ENCODE data around the gene L3MBTL4. TPM values are rescaled to one million over a fixed set of nuclear protein-coding genes. Genes with fewer than 3 reads are reported as not detected.

L3MBTL4 gene
- total RNA-seq, 1 experiment from 2014 or later = not detected

- BruUV-seq (replicated peaks) = no TSS peak
- intact Hi-C loops (cut with micrococcal nuclease) = no loop called here
- Histone ChIP-seq H3K36me3 (ENCODE audit: control insufficient read depth in 1 of 2, insufficient read depth in 2 of 2, low read length in 2 of 2) (no peaks in the 10 kb centered on the region), H3K9ac (ENCODE audit: low read length) (no peak overlapping the region), H3K9me3 (ENCODE audit: control insufficient read depth in 1 of 2, insufficient read depth in 1 of 2, low read depth in 1 of 2, low read length in 2 of 2) (peaks cover 5 to 34% of the 10 kb centered on the region in 2 experiments; a peak in 2 of 4 replicates), H3K4me2 (ENCODE audit: low read length) (no peak overlapping the region), H3K27me3 (ENCODE audit: insufficient read depth, low read length) (no peaks in the 10 kb centered on the region), H2AFZ (ENCODE audit: low read depth, low read length, poor library complexity, severe bottlenecking) (no peak overlapping the region), H3K79me2 (ENCODE audit: insufficient read depth, low read length) (no peaks in the 10 kb centered on the region), H3K4me3 (replicated peaks in 1 of 2; ENCODE audit: low read depth in 1 of 2, low read length in 2 of 2) (no peak overlapping the region), H3K4me1 (ENCODE audit: control insufficient read depth in 1 of 2, insufficient read depth in 2 of 2, low read length in 2 of 2) (no peaks in the 10 kb centered on the region), H3K9me2 (ENCODE audit: insufficient read depth) (no peaks in the 10 kb centered on the region), H3K27ac (ENCODE audit: low read depth, low read length) (no peak overlapping the region), H4K20me1 (ENCODE audit: insufficient read depth) (no peaks in the 10 kb centered on the region)
- ChIA-PET RAD21 (ENCODE audit: low non-redundant PET in 1 of 2, low total read pairs in 2 of 2, uncharacterized antibody in 2 of 2, unreplicated experiment in 2 of 2) (no interaction called here), POLR2A (no interaction called here), CTCF (no interaction called here)
- no peak for ATAC-seq
- TF ChIP-seq JUND (IDR thresholded peaks at IDR 0.05) (no peak), POLR2A (IDR thresholded peaks at IDR 0.05; ENCODE audit: borderline replicate concordance, extremely low read depth, insufficient read depth, insufficient read length) (no peak), TCF7L2 (IDR thresholded peaks at IDR 0.05; ENCODE audit: borderline replicate concordance, extremely low read depth, insufficient read depth, insufficient read length) (no peak)
- DNase-seq (ENCODE audit: low read depth, low spot score) = no peak
Measured at GRCh38 chr18:6404834-6405233, 9.9 kb downstream of the L3MBTL4 start.

- Histone ChIP-seq H3K4me2 (ENCODE audit: low read length) (no peak overlapping the region), H3K4me3 (replicated peaks in 1 of 2; ENCODE audit: low read depth in 1 of 2, low read length in 2 of 2) (no peak overlapping the region), H3K27ac (ENCODE audit: low read depth, low read length) (no peak overlapping the region), H3K27me3 (ENCODE audit: insufficient read depth, low read length) (no peaks in the 10 kb centered on the region), H3K9me2 (ENCODE audit: insufficient read depth) (no peaks in the 10 kb centered on the region), H4K20me1 (ENCODE audit: insufficient read depth) (no peaks in the 10 kb centered on the region), H3K9ac (ENCODE audit: low read length) (no peak overlapping the region), H3K36me3 (ENCODE audit: control insufficient read depth in 1 of 2, insufficient read depth in 2 of 2, low read length in 2 of 2) (no peaks in the 10 kb centered on the region; a peak in 1 of 4 replicates), H3K9me3 (ENCODE audit: control insufficient read depth in 1 of 2, insufficient read depth in 1 of 2, low read depth in 1 of 2, low read length in 2 of 2) (peaks cover 3 to 25% of the 10 kb centered on the region in 2 experiments; a peak in 2 of 4 replicates), H3K4me1 (ENCODE audit: control insufficient read depth in 1 of 2, insufficient read depth in 2 of 2, low read length in 2 of 2) (no peaks in the 10 kb centered on the region), H3K79me2 (ENCODE audit: insufficient read depth, low read length) (no peaks in the 10 kb centered on the region), H2AFZ (ENCODE audit: low read depth, low read length, poor library complexity, severe bottlenecking) (no peak overlapping the region)
- BruUV-seq (replicated peaks) = no TSS peak
- no peak for TF ChIP-seq ZNF274 (IDR thresholded peaks at IDR 0.05; ENCODE audit: low read depth, low read length)
- ChIA-PET POLR2A (no interaction called here), CTCF (no interaction called here), RAD21 (ENCODE audit: low non-redundant PET in 1 of 2, low total read pairs in 2 of 2, uncharacterized antibody in 2 of 2, unreplicated experiment in 2 of 2) (no interaction called here)
- DNase-seq (ENCODE audit: low read depth, low spot score) (no peak), ATAC-seq (no peak)
- intact Hi-C loops (cut with micrococcal nuclease) = no loop called here
Measured at GRCh38 chr18:6401687-6402086, 13.0 kb downstream of the L3MBTL4 start.
